ENCODE measurements around the gene ANXA3. TPM values are rescaled to one million over a fixed set of nuclear protein-coding genes. Genes with fewer than 3 reads are reported as not detected.

Gene ANXA3
- total RNA-seq, 1 donor from 2014 or later: 68.7 TPM

GRCh38 chr4:78571804-78572203 lies 20.2 kb downstream of the ANXA3 start:
- TF ChIP-seq EZH2 (IDR thresholded peaks at IDR 0.05; ENCODE audit: insufficient read depth, low read length): no peak
- TF ChIP-seq CTCF (IDR thresholded peaks at IDR 0.05; ENCODE audit: insufficient read depth, low read depth, low read length): no peak
- Histone ChIP-seq H3K9me3 (ENCODE audit: insufficient read depth, low read depth, low read length) (no peaks in the 10 kb centered on the region), H3K4me1 (ENCODE audit: insufficient read depth, low read length) (peaks cover 24% of the 10 kb centered on the region), H3K27me3 (ENCODE audit: insufficient read depth, low read length) (no peaks in the 10 kb centered on the region), H3K9ac (ENCODE audit: low read length) (no peak overlapping the region), H3K27ac (ENCODE audit: low read depth, low read length) (no peak overlapping the region), H3K36me3 (ENCODE audit: insufficient read depth, low read length) (no peaks in the 10 kb centered on the region), H4K20me1 (ENCODE audit: insufficient read depth, low read length) (no peaks in the 10 kb centered on the region), H3K4me3 (ENCODE audit: insufficient read depth, low read depth, low read length) (no peak overlapping the region), H3K4me2 (ENCODE audit: low read length) (no peak overlapping the region), H3K79me2 (ENCODE audit: insufficient read depth, low read length) (no peaks in the 10 kb centered on the region), H2AFZ (ENCODE audit: low read depth, low read length) (no peak overlapping the region)
- no peak overlapping the region for H3K27ac Mint-ChIP-seq (ENCODE audit: unreplicated experiment)
- peaks cover 35% of the 10 kb centered on the region for H3K4me1 Mint-ChIP-seq (ENCODE audit: low read depth, unreplicated experiment)
- H3K27me3 Mint-ChIP-seq (ENCODE audit: low read depth, unreplicated experiment): no peaks in the 10 kb centered on the region
- peaks cover 2% of the 10 kb centered on the region for H3K36me3 Mint-ChIP-seq (ENCODE audit: low read depth, unreplicated experiment)
- H3K4me3 Mint-ChIP-seq (ENCODE audit: unreplicated experiment): no peak overlapping the region
- H3K9me3 Mint-ChIP-seq (ENCODE audit: unreplicated experiment): no peaks in the 10 kb centered on the region
- DNase-seq (ENCODE audit: low read depth): no peak
- peak; percentile 17 for FAIRE-seq

GRCh38 chr4:78578674-78579425 lies 27.3 kb downstream of the ANXA3 start:
- Mint-ChIP-seq H3K27ac (ENCODE audit: unreplicated experiment) (no peak overlapping the region), H3K36me3 (ENCODE audit: low read depth, unreplicated experiment) (peaks cover 5% of the 10 kb centered on the region), H3K27me3 (ENCODE audit: low read depth, unreplicated experiment) (no peaks in the 10 kb centered on the region), H3K4me1 (ENCODE audit: low read depth, unreplicated experiment) (no peaks in the 10 kb centered on the region), H3K9me3 (ENCODE audit: unreplicated experiment) (no peaks in the 10 kb centered on the region), H3K4me3 (ENCODE audit: unreplicated experiment) (no peak overlapping the region)
- Histone ChIP-seq H3K36me3 (ENCODE audit: insufficient read depth, low read length) (no peaks in the 10 kb centered on the region), H3K4me3 (ENCODE audit: insufficient read depth, low read depth, low read length) (no peak overlapping the region), H3K27me3 (ENCODE audit: insufficient read depth, low read length) (no peaks in the 10 kb centered on the region), H4K20me1 (ENCODE audit: insufficient read depth, low read length) (no peaks in the 10 kb centered on the region), H3K9me3 (ENCODE audit: insufficient read depth, low read depth, low read length) (no peaks in the 10 kb centered on the region), H3K4me2 (ENCODE audit: low read length) (no peak overlapping the region), H3K27ac (ENCODE audit: low read depth, low read length) (no peak overlapping the region), H3K79me2 (ENCODE audit: insufficient read depth, low read length) (no peaks in the 10 kb centered on the region), H3K9ac (ENCODE audit: low read length) (no peak overlapping the region), H2AFZ (ENCODE audit: low read depth, low read length) (no peak overlapping the region), H3K4me1 (ENCODE audit: insufficient read depth, low read length) (no peaks in the 10 kb centered on the region)
- TF ChIP-seq CTCF (IDR thresholded peaks at IDR 0.05; ENCODE audit: insufficient read depth, low read depth, low read length): no peak
- TF ChIP-seq EZH2 (IDR thresholded peaks at IDR 0.05; ENCODE audit: insufficient read depth, low read length): no peak
- DNase-seq (ENCODE audit: low read depth) (no peak), FAIRE-seq (no peak)

- Mint-ChIP-seq H3K9me3 (ENCODE audit: unreplicated experiment) (no peaks in the 10 kb centered on the region), H3K27me3 (ENCODE audit: low read depth, unreplicated experiment) (no peaks in the 10 kb centered on the region), H3K4me3 (ENCODE audit: unreplicated experiment) (no peak overlapping the region), H3K27ac (ENCODE audit: unreplicated experiment) (no peak overlapping the region), H3K36me3 (ENCODE audit: low read depth, unreplicated experiment) (peaks cover 8% of the 10 kb centered on the region), H3K4me1 (ENCODE audit: low read depth, unreplicated experiment) (peaks cover 11% of the 10 kb centered on the region)
- no peak for TF ChIP-seq EZH2 (IDR thresholded peaks at IDR 0.05; ENCODE audit: insufficient read depth, low read length)
- no peak for TF ChIP-seq CTCF (IDR thresholded peaks at IDR 0.05; ENCODE audit: insufficient read depth, low read depth, low read length)
- H3K79me2 ChIP-seq (ENCODE audit: insufficient read depth, low read length): no peaks in the 10 kb centered on the region
- H3K4me3 ChIP-seq (ENCODE audit: insufficient read depth, low read depth, low read length): no peak overlapping the region
- no peaks in the 10 kb centered on the region for H3K27me3 ChIP-seq (ENCODE audit: insufficient read depth, low read length)
- DNase-seq (ENCODE audit: low read depth): no peak
- H3K4me1 ChIP-seq (ENCODE audit: insufficient read depth, low read length): peaks cover 4% of the 10 kb centered on the region
- H3K36me3 ChIP-seq (ENCODE audit: insufficient read depth, low read length): no peaks in the 10 kb centered on the region
- no peaks in the 10 kb centered on the region for H4K20me1 ChIP-seq (ENCODE audit: insufficient read depth, low read length)
- H3K4me2 ChIP-seq (ENCODE audit: low read length): no peak overlapping the region
- no peak overlapping the region for H3K9ac ChIP-seq (ENCODE audit: low read length)
- H3K27ac ChIP-seq (ENCODE audit: low read depth, low read length): no peak overlapping the region
- no peak for FAIRE-seq
- H3K9me3 ChIP-seq (ENCODE audit: insufficient read depth, low read depth, low read length): no peaks in the 10 kb centered on the region
- no peak overlapping the region for H2AFZ ChIP-seq (ENCODE audit: low read depth, low read length)
Measured at GRCh38 chr4:78581618-78582017, 30.0 kb downstream of the ANXA3 start.
